ENCODE results near the gene AOAH.

AOAH gene

GRCh38 chr7:36746347-36746746 lies 22.1 kb upstream of the AOAH start:
- Histone ChIP-seq H3K27me3 (replicated peaks; ENCODE audit: insufficient read depth, low read length) (peaks cover 36% of the 10 kb centered on the region), H4K20me1 (ENCODE audit: insufficient read depth, low read length) (no peaks in the 10 kb centered on the region), H3F3A (ENCODE audit: insufficient read depth, low read length) (0 out of 2 replicates have a peak, but pooled peaks cover 4% of the 10 kb centered on the region), H3K79me2 (ENCODE audit: low read length) (no peaks in the 10 kb centered on the region), H3K9me3 (replicated peaks; ENCODE audit: insufficient read depth, low read length) (no peaks in the 10 kb centered on the region), H3K4me3 (ENCODE audit: low read length) (no peak overlapping the region), H3K36me3 (replicated peaks; ENCODE audit: insufficient read depth, low read length) (no peaks in the 10 kb centered on the region), H3K4me1 (ENCODE audit: low read length) (peaks cover 13% of the 10 kb centered on the region), H3K9ac (ENCODE audit: low read length) (no peak overlapping the region), H3K4me2 (ENCODE audit: low read depth, low read length) (no peak overlapping the region), H3K9me2 (replicated peaks; ENCODE audit: insufficient read depth, low read length) (no peaks in the 10 kb centered on the region), H3K27ac (ENCODE audit: low read length) (no peak overlapping the region), H2AFZ (ENCODE audit: low read length) (no peak overlapping the region)
- TF ChIP-seq EZH2 (optimal IDR thresholded peaks at IDR 0.05; ENCODE audit: low read depth, low read length) (no peak), EZH2phosphoT487 (IDR thresholded peaks at IDR 0.05; ENCODE audit: low read length) (no peak), CTCF (IDR thresholded peaks at IDR 0.05; ENCODE audit: low read length) (no peak)
- no peak for DNase-seq

DNA sequence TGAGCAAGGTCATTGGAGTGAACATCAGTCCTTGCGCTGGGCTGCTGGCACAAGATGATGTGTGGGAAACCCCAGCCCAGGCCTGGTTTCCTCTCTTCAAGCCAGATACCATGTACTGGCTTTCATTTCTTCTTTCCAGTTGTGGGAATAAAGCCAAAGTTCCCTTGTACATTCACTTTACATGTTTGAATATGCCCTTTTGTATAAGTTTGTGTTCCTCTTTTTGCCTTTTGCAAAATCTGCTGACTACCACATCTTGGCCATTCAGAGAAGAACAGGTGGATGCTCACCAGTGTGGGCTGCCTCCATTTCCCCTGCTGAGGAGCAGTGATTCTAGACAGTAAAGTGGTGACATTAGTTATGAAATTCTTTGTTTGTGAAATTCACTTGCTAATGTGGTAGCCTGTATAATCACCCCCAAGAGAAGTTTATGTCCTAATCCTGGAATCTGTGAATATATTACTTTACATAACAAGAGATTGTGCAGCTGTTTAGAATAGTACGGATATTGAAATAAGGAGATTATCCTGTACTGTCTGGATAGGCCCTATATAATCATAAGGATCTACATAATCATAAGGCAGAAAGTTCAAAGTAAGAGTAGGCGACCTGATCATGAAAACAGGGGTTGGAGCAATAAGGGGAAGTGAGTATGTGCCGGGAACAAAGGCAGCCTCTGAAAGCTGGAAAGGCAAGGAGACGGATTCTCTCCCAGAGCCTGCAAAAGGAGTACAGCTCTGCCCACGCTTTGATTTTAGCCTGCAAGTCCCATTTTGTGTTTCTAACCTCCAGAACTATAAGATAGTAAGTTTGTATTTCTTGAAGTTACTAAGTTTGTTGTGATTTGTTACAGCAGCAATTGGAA lies 18.8 kb upstream of the AOAH start:
- TF ChIP-seq EZH2 (optimal IDR thresholded peaks at IDR 0.05; ENCODE audit: low read depth, low read length) (no peak), EZH2phosphoT487 (IDR thresholded peaks at IDR 0.05; ENCODE audit: low read length) (no peak), CTCF (IDR thresholded peaks at IDR 0.05; ENCODE audit: low read length) (no peak)
- H3K27me3 ChIP-seq (replicated peaks; ENCODE audit: insufficient read depth, low read length): peaks cover 15% of the 10 kb centered on the region
- H3K9me3 ChIP-seq (replicated peaks; ENCODE audit: insufficient read depth, low read length): no peaks in the 10 kb centered on the region
- no peaks in the 10 kb centered on the region for H4K20me1 ChIP-seq (ENCODE audit: insufficient read depth, low read length)
- DNase-seq: no peak
- H3K4me1 ChIP-seq (ENCODE audit: low read length): peaks cover 6% of the 10 kb centered on the region
- H3F3A ChIP-seq (ENCODE audit: insufficient read depth, low read length): 0 out of 2 replicates have a peak, but pooled peaks cover 4% of the 10 kb centered on the region
- no peak overlapping the region for H3K27ac ChIP-seq (ENCODE audit: low read length)
- H3K4me2 ChIP-seq (ENCODE audit: low read depth, low read length): no peak overlapping the region
- H3K36me3 ChIP-seq (replicated peaks; ENCODE audit: insufficient read depth, low read length): no peaks in the 10 kb centered on the region
- H3K9ac ChIP-seq (ENCODE audit: low read length): no peak overlapping the region
- H3K79me2 ChIP-seq (ENCODE audit: low read length): no peaks in the 10 kb centered on the region
- H3K9me2 ChIP-seq (replicated peaks; ENCODE audit: insufficient read depth, low read length): no peaks in the 10 kb centered on the region
- no peak overlapping the region for H2AFZ ChIP-seq (ENCODE audit: low read length)
- H3K4me3 ChIP-seq (ENCODE audit: low read length): no peak overlapping the region

GRCh38 chr7:36741866-36742265 lies 17.6 kb upstream of the AOAH start:
- TF ChIP-seq EZH2 (optimal IDR thresholded peaks at IDR 0.05; ENCODE audit: low read depth, low read length): no peak
- TF ChIP-seq EZH2phosphoT487 (IDR thresholded peaks at IDR 0.05; ENCODE audit: low read length): no peak
- no peak for TF ChIP-seq CTCF (IDR thresholded peaks at IDR 0.05; ENCODE audit: low read length)
- DNase-seq: no peak
- peaks cover 3% of the 10 kb centered on the region; the same call in 1 of the 2 replicates for H3F3A ChIP-seq (ENCODE audit: insufficient read depth, low read length)
- no peak overlapping the region for H3K9ac ChIP-seq (ENCODE audit: low read length)
- no peaks in the 10 kb centered on the region for H3K9me2 ChIP-seq (replicated peaks; ENCODE audit: insufficient read depth, low read length)
- H2AFZ ChIP-seq (ENCODE audit: low read length): no peak overlapping the region
- no peaks in the 10 kb centered on the region for H3K36me3 ChIP-seq (replicated peaks; ENCODE audit: insufficient read depth, low read length)
- H3K9me3 ChIP-seq (replicated peaks; ENCODE audit: insufficient read depth, low read length): no peaks in the 10 kb centered on the region
- H3K4me3 ChIP-seq (ENCODE audit: low read length): no peak overlapping the region
- H3K4me2 ChIP-seq (ENCODE audit: low read depth, low read length): no peak overlapping the region
- no peaks in the 10 kb centered on the region for H3K79me2 ChIP-seq (ENCODE audit: low read length)
- peaks cover 4% of the 10 kb centered on the region for H3K4me1 ChIP-seq (ENCODE audit: low read length)
- no peaks in the 10 kb centered on the region for H4K20me1 ChIP-seq (ENCODE audit: insufficient read depth, low read length)
- peaks cover 4% of the 10 kb centered on the region for H3K27me3 ChIP-seq (replicated peaks; ENCODE audit: insufficient read depth, low read length)
- H3K27ac ChIP-seq (ENCODE audit: low read length): no peak overlapping the region
